GM13977 (cell line): ENCODE measurements around the gene DENND1A.
A peak's percentile ranks its signal among the peaks of the same experiment; 100 is the strongest.

Experiments used
- DNase-seq: peaks from one replicate; pipeline ENCODE4 v3.0.0; 2012; ENCODE audit warnings: low spot score
- in situ Hi-C: fragments of 300-500 bp; cut with MboI; formaldehyde crosslinking; loops from one replicate; pipeline ENCODE4 v1.12.0; 2022; ENCODE audit warnings: low sequenced_read_pairs, low pct_unique_long_range_greater_than_20kb, mixed read lengths, inconsistent platforms; ENCODE audit not compliant: unreplicated experiment
- TF ChIP-seq, protein P1 (sequence below): IDR thresholded peaks from 2 replicates; pipeline ENCODE4 v1.5.1; 2012; ENCODE audit warnings: mild to moderate bottlenecking, control low read depth; ENCODE audit not compliant: insufficient read depth; ENCODE audit errors: extremely low read depth, missing control alignments

DENND1A gene

GRCh38 chr9:123362856-123363255, 567.1 kb downstream of the DENND1A start:
- in situ Hi-C loops, result loop anchor here (25.0 kb wide), 1 partner anchor 901 kb away; no protein-coding TSS in a partner anchor
- TF ChIP-seq, protein P1, sequence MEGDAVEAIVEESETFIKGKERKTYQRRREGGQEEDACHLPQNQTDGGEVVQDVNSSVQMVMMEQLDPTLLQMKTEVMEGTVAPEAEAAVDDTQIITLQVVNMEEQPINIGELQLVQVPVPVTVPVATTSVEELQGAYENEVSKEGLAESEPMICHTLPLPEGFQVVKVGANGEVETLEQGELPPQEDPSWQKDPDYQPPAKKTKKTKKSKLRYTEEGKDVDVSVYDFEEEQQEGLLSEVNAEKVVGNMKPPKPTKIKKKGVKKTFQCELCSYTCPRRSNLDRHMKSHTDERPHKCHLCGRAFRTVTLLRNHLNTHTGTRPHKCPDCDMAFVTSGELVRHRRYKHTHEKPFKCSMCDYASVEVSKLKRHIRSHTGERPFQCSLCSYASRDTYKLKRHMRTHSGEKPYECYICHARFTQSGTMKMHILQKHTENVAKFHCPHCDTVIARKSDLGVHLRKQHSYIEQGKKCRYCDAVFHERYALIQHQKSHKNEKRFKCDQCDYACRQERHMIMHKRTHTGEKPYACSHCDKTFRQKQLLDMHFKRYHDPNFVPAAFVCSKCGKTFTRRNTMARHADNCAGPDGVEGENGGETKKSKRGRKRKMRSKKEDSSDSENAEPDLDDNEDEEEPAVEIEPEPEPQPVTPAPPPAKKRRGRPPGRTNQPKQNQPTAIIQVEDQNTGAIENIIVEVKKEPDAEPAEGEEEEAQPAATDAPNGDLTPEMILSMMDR, result no peak
- no peak for DNase-seq

GRCh38 chr9:123361731-123362510, 568.0 kb downstream of the DENND1A start:
- TF ChIP-seq, protein P1, result no peak
- DNase-seq, result no peak
- in situ Hi-C loops, result loop anchor here (25.0 kb wide), 1 partner anchor 900 kb away; no protein-coding TSS in a partner anchor

GRCh38 chr9:123361086-123361730, 568.7 kb downstream of the DENND1A start:
- DNase-seq, result no peak
- in situ Hi-C loops, result loop anchor here (25.0 kb wide), 1 partner anchor 899 kb away; no protein-coding TSS in a partner anchor
- TF ChIP-seq, protein P1, result no peak

- DNase-seq, result peak; percentile 89
- in situ Hi-C loops, result loop anchor here (25.0 kb wide), 1 partner anchor 898 kb away; no protein-coding TSS in a partner anchor
- TF ChIP-seq, protein P1, result no peak
Observed at GRCh38 chr9:123360161-123361085, 569.5 kb downstream of the DENND1A start.

DNA sequence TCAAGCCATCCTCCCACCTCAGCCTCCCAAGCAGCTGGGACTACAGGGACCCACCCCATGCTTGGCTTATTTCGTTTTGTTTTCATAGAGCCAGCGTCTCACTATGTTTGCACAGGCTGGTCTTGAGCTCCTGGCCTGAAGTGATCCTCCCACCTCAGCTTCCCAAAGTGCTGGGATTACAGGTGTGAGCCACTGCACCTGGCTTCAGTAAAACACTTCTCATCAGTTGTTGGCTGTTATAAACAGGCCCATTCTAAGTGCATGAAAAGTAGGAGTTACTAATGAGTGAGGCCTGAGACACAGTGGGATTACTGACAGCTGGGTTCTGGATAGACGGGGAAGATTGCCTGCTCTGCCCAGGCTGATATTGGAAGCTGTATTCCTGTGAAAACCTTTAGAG, 570.4 kb downstream of the DENND1A start:
- TF ChIP-seq, protein P1, result no peak
- no peak for DNase-seq
- in situ Hi-C loops, result loop anchor here (25.0 kb wide), 1 partner anchor 897 kb away; no protein-coding TSS in a partner anchor

DNA sequence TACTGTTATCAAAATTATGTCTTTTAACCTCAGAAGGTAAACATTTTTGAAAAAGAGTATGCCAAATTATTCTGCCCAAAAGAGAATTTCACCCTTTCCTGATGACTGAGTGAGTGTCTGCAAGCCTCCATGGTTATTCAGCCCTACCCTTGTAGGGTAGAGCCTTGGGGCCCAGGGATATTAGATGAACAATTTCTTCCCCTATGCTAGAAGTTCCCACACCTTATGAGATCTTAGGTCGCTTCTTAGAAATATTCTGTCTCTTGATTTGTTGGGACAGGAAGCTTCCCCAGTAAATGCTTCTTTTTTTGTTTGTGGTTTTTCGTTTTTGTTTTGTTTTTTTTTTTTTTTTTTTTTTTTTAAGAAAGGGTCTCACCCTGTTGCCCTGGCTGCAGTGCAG, 570.8 kb downstream of the DENND1A start:
- in situ Hi-C loops, result loop anchor here (25.0 kb wide), 1 partner anchor 897 kb away; no protein-coding TSS in a partner anchor
- DNase-seq, result no peak
- TF ChIP-seq, protein P1, result no peak
